HG02678 (cell line): ENCODE measurements around the gene NR4A2.
A peak's percentile ranks its signal among the peaks of the same experiment; 100 is the strongest.

Experiments used
- ATAC-seq: cut with Tn5 transposase; IDR thresholded peaks from one replicate; pipeline ENCODE4 v1.9.1; 2021; ENCODE audit warnings: mild to moderate bottlenecking, moderate library complexity; ENCODE audit not compliant: unreplicated experiment

The NR4A2 gene

DNA sequence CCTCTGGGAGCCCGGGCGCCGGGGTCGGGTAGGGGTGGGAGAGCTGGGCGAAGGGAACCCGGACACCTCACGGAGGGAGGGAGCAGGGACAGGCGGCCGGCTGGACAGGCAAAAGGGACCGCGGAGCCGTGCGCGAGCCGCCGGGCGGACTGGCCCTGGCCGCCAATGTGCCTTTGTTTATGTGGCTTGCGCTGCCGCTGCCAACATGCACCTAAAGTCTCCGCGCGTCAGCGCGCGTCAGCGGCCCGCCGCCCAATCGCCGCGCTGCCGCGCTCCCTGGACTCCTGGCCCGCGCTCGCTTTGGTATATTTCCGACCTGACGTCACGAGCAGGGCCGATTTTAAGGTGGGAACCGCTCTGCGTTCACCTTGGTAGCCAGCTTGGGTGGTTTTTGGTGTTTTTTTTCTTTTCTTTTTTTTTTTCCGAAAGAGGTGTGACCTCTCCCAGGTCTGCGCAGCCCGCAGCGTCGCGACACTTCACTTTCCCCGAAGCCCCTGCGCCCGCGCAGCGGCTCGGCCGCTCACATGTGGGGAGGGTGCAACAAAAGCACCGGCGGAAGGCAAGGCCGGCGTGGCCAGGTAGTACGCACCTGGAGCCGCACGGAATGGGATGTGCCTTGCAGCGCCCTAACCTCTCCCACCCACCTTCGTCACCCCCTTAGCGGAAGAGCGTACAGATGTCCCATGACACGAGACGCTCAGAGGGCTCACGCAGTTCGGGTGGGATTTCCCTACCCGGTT, at the start of gene NR4A2:
NR4A2 (minus strand) TSS at position 188 of the 740 bp plus-strand sequence. CDS start 2,535 bp downstream, outside the sequence.
- ATAC-seq = peak; percentile 74

DNA sequence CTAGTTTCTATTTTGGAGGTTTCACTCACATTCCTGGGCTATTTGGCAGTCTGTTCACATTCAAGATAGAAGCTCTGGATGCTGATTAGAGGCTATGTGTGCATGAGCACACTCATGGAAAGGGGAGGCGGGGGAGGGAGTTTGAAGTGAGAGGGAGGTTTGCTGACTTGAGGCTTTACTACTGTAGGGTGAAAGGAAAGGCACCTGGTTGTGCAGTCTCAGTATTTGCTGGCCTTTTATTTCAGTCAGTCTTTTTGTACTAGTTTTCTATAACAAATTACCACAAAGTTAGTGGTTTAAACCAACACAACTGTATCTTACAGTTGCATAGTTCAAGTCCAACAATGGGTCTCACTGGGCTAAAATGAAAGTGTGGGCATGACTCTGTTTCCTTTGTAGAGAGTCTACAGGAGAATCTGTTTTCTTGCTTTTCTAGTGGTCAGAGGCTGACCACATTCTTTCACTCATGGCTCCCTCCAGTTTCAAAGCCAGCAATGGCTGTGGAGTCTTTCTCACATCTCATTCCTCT, 47.7 kb upstream of the NR4A2 start:
- peak; percentile 83 for ATAC-seq

DNA sequence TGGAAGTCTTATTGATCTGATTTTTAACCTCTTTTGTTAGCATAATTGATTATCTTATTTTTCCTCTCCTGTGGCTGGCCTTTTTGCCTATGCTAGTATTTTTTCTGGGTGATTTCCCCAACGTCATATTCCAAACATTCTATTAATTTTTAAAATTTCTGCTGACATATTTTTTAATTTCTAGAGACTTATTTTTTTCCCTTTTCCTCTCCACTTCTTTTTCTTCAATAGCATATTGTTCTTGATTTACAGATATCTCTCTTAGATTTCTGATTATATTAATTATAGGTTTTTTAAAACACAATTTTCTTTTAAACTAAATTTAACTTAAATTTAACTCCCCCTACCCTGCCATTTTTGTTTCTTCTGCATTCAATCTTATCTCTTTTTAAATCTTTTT, 47.2 kb upstream of the NR4A2 start:
- ATAC-seq = no peak

DNA sequence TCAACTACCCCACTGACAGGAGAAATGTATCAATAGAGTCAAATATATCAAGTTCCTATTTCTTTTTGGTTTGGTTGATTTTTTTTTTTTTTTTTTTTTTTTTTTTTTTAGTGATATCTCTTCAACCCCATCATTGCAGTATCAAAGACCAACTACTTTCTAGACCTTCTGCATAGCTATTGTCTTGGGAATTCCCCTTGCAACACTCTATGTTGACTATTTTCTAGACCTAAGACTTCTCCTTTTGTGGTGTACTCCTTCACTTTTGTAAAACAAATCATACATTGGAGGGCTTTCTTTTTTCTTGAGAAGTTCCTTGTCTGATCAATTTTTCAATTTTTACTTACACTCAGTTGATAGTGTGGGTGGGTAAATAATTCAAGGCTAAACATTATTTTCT, 46.5 kb upstream of the NR4A2 start:
- ATAC-seq = peak; percentile 44

DNA sequence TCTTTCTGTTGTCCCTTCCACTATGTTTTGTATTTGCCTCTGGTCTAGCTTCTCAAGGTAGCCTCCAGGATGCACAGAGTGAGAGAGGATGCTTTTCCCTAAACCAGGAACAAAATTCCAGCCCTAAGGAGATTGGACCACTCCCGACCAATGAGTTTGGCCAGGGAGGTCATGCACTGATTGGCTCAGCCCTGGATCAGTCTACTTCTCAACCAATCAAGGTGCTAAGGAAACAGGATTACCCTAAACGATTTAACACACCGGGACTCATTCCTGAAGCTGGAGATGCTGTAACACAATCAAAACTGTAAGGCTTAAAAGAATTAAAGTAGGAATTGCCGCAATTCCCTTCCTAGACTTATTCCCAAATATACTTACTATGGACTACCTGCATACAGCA, 34.2 kb upstream of the NR4A2 start:
- ATAC-seq = no peak

DNA sequence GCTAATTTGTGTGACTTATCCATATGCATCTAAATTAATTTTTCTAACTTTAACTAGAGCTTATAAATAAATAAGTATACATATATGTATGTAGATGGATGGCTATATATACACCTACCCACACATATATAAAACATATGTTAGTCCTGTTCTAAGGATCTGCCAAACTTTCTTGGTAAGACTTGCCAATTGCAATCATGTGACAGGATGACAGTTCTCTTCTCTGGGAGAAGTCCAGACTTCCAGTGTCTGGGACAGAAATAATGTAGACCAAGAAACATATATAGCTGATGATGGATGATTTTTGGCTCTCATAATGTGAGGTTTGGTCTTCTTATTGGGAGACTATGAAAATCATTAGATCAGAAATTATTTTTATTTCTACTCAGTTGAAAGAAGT, 30.6 kb upstream of the NR4A2 start:
- ATAC-seq = no peak

DNA sequence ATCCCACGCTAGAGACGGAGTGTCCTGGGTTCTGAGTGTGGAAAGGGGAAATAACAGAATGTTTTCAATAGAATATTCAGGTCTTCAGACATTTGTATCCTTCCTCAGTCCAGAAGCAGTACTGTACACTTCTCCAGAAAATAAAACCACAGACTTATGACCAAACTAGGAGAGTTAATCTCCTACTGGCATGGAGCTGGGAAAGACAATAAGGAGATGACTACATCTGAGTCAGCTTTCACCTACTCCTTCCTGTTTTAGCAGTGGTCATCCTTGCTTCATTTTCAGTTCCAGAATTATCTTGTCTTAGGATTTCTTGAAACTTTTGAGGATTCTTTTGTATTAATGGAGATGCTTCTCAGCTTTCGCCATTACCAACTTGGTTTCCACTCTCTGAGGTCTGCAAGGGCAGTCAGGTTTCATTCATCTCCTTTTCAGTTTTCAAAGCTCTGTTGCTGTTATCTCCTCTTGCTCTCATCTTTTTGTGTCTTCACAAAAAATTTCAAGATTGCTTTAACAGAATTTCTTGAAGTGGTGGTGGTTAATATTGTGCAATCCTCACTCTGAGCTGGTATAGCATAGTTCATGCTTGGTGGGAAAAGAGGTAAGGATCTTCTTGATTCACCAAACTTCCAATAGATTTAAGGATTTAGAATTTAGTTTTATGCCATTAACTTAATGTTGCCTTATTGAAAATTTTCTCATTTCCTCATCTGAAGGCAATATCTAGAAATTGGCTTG, 23.7 kb upstream of the NR4A2 start:
- ATAC-seq = no peak

DNA sequence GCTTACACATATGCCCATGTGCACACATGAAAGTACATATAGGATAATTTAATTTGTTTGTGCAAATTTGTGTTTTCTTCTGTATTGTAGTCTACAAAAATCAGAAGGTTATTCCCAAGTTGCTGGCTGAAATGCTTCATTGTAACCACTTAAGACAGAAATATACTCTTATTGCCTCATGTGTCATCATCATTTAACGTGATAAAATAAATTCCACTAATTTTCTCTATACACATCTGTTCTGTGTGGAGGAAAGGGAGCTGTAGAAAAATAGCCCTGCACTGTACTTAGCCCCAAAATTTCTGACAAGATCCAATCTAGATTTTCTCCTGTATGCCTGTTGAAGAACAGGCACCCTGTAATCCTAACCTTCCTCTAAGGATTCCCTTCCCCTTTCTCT, 20.4 kb upstream of the NR4A2 start:
- no peak for ATAC-seq

DNA sequence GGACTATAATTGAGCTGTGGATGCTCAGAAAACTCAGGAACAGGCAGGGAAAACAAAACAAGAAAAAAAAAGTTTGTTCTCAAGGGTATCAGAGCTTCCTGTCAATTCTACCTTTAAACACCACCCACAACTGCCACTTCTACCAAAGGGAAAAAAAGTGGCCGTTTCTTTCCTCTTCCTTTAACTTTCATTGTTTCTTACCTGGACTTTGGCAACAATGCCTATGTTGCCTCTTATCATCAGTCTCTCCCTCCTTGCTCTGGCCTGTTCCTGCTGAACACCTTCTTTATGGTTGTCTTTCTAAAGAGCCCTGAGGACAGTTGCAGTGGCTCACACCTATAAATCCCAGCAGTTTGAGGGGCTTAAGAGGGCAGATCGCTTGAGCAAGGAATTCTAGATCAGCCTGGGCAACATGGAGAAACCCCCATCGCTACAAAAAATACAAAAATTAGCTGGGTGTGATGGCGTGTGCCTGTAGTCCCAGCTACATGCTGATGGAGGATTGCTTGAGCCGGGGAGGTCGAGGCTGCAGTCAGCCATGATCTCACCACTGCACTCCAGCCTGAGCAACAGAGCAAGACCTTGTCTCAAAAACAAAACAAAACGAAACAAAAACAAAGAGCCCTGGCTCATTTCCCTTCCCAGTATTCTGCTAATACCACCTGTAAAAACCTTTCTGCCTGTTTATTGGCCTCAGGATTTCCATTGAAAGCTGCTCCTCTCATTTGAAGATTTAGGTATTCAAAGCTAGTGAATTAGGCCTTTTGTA, 18.0 kb upstream of the NR4A2 start:
- no peak for ATAC-seq

DNA sequence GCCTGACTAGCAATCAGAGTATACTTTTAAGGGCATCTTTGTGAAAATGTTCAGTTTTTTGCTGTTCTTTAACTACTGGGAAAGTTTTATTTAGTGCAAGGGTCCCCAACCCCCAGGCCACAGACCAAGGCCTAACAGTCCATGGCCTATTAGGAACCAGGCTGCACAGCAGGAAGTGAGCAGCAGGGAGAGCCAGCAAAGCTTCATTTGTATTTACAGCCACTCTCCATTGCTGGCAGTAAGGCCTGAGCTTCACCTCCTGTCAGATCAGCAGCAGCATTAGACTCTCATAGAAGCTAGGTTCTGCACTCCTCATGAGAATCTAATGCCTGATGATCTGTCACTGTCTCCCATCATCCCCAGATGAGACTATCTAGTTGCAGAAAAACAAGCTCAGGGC, 17.1 kb upstream of the NR4A2 start:
- ATAC-seq = no peak

DNA sequence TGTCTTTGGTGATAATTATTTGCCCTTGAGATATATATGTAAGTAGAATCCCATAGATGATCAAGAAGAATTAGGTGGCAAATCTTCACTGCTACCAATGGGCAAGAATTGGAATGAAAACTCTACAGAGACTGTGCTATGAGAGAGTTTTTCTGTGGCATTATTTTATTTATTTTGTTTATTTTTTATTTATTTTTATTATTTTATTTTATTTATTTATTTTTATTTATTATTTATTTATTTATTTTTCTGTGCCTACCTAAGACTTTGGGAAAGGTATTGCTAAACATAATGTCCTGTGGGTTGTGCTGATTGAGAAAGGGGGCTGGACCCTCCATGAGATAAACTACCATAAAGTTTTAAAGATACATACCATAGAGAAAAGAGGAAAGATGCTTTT, 16.6 kb upstream of the NR4A2 start:
- ATAC-seq = no peak

DNA sequence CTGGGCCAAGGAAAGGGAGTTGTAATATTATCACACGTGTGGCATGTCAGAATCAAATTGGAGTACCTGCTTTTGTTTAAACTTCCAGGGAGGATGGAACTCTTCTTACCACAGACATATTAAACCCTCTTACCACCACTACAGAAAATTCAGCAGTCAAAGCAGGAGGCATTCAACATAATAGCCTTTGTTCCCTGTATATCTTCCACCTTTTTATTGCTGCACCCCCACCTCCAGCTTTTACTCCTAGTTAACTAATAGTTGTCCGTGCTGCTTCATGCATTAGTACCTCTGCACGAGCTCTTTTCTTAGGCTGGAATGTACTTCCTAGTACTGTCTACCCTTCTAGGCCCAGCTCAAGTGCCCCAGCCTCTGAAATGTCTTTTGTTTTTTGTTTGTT, 14.9 kb upstream of the NR4A2 start:
- no peak for ATAC-seq

DNA sequence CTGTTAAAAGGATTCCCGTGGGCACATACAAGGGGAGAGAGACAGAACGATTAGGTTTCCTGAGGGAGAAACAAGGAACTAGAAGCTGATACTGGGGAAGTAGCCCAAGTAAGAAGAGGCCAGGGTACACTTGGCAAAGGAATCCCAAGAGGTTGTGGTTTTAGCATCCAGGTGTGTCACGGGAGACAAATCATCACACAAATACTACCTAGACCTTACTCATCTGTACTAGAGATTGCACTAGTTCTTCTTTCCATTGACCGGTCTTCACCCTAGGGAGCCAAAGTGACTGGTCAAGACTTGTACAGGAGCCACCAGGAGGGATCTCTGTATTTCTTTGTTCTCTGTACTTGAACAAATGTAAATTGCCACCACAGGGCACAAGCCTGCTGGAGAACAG, 14.2 kb upstream of the NR4A2 start:
- no peak for ATAC-seq

DNA sequence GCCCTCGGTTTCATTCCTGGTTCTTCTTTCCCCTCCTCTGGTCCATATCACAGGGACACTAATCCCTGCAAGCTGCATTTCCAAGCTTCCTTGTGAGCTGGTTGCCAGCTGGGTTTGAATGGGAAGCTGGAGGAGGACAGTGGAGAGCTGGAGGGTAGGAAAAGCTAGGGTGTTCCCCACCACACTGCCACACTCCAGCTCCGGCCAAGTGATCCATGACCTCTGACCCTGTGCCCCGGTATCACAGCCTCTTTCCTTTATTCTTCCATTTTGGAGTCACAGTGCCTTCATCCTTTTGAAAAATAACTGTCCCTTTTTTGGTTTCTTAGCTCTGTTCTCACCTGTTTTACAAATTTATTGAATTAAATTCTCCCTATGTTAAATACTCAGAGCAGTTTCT, 13.1 kb upstream of the NR4A2 start:
- no peak for ATAC-seq

DNA sequence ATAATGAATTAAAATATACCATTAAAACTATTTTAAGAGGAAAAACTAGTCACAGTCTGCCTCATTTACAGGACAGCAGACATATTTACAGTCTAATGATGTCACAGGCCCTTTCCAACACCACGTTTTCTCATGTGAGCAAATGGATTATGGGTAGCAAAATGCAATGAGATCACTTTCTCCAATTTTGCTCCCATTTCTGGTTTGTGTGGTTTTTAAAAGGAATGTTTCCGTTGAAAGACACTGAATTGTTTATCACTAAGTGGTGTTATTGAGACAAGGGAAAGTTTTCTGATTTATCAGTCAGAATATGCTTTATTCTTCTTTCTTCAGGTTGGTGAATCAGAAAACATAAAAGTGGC, 11.4 kb upstream of the NR4A2 start:
- no peak for ATAC-seq

DNA sequence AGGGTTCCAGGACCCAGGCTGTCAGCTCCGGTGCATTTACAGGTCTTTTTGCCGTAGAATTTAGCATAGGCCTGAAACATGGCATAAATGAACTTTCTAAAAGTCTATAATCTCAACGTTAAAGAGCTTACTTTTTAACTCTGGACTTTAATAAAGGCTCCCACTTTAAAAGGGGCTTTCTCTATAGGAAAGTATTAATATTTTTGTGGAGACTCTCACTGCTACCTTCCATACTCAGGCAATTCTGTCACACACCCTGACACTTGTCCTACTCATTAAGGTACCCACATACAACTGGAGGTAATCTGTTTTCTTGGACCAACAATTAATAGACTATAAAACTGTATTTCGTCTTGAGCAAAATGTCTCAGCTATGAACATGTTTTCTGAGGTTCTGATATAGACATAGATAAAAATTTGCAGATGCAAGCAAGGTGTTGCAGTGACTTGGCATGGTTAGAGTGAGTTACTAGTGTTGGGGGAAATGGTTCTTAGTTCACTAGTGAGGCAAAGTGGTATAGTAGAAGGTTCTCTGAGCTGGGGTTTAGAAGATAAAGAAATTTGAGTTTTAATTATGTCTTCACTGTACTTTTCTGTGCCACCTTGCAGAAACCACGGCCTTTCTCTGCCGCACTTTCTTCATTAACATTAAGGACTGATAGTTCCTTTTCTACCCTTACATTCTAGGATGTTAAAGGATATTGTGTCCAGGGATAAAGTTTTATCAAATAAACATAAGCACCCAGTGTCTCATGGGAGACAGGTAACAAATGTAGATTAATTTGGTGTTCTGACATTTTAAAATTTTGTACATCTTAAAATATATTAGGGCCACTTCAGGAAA, 10.8 kb upstream of the NR4A2 start:
- ATAC-seq = no peak

DNA sequence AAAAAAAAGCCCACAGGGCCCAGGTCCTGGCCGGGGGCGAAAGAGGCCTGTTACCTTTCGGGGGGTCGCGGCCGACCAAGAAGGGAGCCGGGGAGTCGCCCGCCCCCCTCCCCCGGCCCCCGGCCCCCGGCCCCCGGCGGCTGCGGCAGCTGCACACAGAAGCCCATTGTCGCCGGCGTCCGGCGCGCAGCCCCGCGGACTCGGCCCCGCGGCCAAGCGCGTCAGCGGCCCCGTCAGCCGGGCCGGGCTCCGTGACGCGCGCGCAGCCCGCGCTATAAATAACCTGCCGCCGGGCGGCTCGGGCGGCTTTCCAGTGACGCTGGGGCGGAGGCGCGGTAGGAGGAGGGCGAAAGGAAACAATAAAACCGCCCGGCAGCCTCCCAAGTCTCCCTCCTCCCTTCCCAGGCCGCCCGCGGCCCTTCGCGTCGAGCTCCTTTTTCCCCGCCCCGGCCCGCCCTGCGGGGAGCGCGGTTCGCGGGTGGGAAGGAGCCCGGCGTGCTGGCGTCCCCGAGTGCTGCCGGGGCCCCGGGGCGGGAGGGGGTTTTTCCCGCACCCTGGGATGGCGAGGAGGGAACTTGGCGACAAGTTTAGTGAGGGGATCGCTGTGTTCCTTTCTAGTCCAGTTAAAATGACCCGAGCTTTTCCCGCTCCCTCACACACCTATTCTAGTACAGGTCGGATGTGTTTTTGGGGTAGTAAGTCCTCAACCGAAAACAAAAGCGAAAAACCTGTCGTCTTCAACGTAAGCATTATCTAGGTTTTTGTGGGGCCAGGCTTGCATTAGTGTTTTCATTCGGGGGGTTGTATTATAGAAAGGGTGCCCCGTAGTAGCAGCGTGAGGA, 10.0 kb upstream of the NR4A2 start:
- ATAC-seq = peak; percentile 56

DNA sequence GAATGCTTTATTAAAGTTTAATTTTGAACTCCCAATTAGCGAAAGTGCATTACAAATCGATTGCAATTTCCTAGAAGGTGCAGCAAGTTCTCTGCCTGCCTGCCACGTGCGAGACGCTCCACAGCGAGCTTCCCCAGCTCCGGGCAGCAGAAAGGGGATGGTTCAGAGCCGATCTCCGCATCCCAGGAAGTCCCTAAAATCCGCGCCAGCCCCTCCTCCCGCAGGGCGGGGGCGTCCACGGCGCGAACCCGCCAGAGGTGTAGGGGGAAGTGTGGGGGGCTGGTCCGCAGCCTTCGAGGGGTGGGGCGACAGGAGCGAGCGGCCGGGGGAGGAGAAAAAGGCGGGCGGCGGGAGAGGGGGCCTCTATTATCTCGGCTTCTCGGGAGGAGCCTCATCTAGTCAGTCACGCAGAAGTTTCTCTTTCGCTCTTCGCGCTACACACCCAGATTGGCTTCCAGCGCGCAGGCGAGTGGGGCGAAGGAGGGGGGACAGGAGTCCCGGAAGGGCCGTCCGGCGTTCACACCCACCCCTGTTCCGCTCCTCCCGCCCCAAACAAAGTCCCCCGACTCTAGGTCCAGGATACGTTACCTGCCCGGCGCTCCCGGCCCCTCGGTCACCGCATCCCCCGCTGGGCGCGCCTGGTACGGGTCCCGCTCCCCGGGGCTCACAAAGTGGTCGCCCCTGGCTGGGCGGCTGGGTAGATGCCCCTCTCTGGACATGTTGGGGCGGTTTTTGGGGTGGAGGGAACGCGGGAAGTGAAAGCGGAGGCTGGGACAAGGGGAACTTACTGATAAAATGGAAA, 9.1 kb upstream of the NR4A2 start:
- ATAC-seq = peak; percentile 81
